Measurements from ENCODE around the gene AP1G2.
"Not testable (repeated sequence)": the region's sequence is repeated elsewhere in the genome, so short reads cannot be mapped to it uniquely, and the experiment has no call there.

AP1G2 gene

DNA sequence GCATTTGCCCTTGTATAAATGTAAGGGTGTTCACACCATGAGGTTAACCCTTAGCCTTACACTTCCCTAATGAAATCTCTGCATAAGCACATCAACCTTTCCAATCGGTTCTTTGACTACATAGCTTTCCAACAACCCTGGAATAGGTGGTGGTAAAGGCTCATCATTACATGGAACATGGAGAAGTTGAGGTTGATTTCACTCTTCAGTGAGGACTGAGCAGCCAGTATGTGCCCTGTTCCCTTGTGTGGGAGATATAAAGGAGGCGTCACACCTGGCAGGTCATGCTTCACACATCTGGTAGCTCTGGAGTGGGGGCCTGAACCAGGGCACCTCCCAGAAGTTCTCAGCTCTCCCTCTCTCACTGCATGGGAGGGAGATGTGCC lies 32.7 kb upstream of the AP1G2 start:
- DNase-seq = no peak

DNA sequence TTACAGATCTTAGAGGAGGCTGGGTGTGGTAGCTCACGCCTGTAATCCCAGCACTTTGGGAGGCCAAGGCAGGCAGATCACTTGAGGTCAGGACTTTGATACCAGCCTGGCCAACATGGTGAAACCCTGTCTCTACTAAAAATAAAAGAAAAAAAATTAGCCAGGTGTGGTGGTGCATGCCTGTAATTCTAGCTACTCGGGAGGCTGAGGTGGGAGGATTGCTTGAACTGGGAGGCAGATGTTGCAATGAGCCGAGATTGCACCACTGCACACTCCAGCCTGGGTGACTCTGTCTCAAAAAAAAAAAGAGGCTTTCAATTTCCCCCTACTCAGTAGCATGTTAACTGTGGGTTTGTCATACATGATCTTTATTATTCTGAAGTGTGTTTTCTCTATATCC lies 26.6 kb upstream of the AP1G2 start:
- not testable (repeated sequence) for DNase-seq

DNA sequence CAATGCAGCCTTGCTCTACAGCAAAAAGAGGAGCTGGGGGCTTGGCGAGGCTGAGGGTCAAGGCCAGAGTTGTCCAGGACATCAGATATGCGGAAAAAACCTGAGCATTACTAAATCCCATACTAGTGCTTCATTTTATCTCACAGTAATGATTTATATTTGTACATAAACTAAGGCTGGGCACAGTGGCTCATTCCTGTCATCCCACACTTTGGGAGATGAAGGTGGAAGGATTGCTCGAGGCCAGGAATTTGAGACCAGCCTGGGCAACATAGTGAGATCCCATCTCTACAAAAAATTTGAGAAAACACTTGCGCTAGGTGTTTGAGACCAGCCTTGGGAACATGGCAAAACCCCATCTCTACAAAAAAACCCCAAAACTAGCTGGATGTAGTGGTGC lies 22.6 kb upstream of the AP1G2 start:
- no peak for DNase-seq

DNA sequence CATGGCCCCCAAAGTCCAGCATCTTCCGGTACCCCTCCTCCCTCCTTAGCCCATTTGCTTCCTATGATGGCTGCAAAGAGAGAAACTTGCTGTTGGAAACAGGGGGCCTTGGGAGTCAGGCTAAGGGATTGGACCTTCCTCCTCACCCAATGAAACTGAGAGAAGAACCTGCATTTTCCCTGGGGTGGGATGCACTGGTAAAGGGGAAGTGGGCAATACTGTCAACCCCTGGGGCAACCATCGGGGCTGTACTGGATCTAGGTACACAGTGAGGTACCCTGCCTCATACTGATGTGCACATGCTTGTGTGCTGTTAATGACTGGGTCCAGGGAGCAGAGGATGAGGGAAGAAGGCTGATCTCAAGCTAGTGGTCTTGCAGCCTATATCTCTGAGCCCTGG lies 22.0 kb upstream of the AP1G2 start:
- no peak for DNase-seq

DNA sequence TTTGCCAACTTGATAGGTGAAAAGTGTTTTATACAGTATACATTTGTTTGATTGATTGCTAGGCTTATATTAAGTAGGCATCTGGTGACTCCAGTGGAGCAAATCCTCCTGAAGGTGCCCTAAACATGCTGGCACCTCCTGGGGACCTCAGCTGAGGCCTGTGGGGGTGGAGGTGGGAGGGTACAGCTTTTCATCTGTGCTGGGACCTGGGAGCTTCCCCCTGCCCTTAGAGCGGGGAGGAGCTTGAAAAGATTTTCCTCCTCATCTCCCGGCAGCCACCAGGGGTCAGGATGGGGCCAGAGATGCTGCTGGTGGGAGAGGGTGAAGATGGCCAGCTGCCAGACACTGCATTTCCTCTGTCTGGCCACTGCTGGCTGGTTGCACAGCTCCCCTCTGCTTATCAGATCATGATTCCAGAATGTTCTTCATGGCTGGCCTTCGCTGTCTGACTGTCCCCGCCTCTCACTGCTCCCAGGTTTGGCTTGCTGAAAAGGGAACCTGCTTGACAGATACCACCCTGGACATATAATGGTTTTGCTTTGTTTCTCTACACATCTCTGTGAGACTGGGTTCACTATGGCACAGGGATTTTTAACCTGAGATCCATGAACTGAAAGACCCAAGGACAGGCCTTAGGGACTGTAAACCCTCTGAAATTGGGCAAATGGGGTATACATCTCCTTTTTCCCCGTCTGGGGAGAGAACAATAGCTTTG lies 21.4 kb upstream of the AP1G2 start:
- peak; percentile 89 for DNase-seq

DNA sequence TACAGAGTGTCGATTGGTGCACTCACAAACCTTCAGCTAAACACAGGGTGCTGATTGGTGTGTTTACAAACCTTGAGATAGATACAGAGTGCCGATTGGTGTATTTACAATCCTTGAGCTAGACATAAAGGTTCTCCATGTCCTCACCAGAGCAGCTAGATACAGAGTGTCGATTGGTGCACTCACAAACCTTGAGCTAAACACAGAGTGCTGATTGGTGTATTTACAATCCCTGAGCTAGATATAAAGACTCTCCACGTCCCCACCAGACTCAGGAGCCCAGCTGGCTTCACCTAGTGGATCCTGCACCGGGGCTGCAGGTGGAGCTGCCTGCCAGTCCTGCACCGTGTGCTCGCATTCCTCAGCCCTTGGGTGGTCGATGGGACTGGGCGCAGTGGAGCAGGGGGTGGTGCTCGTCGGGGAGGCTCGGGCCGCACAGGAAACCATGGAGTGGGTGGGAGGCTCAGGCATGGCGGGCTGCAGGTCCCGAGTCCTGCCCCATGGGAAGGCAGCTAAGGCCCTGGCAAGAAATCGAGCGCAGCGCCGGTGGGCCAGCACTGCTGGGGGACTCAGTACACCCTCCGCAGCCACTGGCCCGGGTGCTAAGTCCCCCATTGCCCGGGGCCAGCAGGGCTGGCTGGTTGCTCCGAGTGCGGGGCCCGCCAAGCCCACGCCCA lies 17.1 kb upstream of the AP1G2 start:
- not testable (repeated sequence) for DNase-seq

DNA sequence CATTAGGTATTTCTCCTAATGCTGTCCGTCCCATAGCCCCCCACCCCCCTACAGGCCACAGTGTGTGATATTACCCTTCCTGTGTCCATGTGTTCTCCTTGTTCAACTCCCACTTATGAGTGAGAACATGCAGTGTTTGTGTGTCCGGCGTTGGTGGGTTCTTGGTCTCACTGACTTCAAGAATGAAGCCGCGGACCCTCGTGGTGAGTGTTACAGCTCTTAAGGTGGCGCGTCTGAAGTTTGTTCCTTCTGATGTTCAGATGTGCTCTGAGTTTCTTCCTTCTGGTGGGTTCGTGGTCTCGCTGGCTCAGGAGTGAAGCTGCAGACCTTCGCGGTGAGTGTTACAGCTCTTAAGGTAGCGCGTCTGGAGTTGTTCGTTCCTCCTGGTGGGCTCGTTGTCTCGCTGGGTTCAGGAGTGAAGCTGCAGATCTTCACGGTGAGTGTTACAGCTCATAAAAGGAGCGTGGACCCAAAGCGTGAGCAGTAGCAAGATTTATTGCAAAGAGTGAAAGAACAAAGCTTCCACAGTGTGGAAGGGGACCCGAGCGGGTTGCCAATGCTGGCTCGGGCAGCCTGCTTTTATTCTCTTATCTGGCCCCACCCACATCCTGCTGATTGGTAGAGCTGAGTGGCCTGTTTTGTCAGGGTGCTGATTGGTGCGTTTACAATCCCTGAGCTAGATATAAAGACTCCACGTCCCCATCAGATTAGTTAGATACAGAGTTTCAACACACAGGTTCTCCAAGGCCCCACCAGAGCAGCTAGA lies 16.4 kb upstream of the AP1G2 start:
- not testable (repeated sequence) for DNase-seq

DNA sequence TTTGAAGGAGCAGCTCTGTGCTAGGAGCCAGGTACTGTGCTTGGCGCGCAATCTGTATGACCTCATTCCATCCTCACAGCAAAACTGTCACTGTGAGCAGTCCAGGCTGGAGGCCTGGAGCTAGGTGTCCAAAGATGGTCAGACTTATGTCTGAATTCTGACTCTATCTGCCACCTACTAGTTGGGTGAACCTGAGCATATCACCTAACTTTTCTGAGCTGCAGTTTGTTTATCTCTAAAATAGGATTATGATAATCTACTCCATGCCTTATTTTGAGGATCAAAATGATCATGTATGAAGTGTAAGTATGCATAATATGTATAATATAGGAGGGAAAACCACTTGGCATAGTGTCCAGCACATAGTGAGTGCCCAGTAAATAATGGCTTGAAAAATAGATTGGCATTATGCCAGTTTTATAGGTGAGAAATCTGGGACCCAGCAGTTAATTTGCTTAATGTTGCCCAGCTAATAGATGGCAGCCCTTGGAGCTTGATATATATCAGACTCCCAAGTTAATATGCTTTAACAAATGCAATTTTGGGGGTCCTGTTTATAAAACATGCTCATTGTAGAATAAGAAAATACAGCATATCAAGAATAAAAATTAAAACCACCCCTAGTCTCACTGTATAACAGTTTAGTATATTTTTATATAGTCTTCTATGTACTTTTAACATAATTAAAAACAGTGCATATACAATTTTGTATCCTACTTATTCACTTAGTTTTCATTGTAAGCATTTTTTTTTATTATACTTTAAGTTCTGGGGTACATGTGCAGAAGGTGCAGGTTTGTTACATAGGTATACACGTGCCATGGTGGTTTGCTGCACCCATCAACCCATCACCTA lies 15.5 kb upstream of the AP1G2 start:
- no peak for DNase-seq

DNA sequence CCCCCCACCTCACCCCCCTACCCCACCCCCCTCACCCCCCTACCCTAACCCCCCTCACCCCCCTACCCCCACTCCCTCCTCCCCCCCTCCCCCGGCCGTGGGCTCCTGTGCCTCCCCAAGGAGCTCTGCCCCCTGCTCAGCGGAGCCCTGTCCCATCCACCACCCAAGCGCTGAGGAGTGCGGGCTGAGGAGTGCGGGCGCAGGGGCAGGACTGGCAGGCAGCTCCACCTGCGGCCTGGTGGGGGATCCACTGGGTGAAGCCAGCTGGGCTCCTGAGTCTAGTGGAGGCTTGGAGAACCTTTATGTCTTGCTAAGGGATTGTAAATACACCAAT lies 13.3 kb upstream of the AP1G2 start:
- DNase-seq = no peak

DNA sequence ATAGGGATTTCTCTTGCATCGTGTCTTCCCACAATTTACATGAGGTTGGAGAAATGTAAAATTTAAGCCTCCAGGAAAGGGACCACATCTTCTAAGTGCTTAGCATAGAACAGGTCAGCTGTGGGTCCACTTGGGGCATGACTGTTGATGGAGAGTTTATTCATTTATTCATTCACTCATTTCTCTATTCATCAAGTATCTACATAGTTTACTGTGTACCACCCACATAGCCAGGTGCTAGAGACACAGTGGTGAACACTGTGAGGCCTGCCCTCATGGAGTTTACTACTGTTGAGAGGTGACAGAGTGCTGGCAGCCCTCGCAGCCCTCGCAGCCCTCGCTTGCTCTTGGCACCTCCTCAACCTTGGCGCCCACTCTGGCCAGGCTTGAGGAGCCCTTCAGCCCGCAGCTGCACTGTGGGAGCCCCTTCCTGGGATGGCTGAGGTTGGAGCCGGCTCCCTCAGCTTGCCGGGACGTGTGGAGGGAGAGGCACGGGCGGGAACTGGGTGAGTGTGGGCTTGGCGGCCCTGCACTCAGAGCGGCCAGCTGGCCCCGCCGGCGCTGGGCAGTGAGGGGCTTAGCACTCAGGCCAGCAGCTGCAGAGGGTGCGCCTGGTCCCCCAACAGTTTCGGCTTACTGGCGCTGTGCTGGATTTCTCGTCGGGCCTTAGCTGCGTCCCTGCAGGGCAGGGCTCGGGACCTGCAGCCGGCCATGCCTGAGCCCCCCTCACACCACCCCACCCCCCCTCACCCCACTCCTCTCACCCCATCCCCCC lies 12.7 kb upstream of the AP1G2 start:
- DNase-seq = no peak

DNA sequence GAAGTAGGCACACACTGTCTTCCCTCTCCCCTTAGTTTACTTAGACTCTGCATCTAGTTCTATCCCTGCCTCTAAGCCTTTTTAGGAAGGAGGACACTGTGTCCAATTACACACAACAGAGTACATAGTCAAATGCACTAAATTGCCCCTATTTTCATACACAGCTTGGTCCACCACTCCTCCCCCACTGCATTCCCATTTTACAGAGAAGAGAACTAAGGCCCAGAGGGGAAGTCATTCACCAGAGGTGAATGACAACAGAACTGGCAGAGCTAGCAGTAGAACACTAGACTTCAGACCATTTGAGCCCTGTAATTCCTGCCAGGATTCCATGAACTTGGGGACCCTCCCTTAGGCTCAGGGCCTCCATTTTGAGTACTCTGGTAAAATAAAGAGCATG lies 12.1 kb upstream of the AP1G2 start:
- DNase-seq = no peak

DNA sequence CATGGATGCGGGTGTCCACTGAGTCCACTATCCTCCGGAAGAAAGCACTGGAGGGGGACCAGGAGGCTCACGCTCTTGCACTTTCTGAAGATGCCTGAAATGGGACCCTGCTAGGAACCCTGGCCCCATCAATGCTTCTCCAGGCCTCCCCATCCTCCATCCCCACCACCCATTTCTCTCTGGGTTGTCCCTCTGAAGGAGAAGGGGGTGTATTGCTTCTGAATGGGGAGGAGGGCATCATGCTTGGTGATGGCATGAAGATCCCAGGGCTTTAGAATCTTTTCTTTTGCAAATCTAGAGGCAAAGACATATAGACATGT lies 11.7 kb upstream of the AP1G2 start:
- no peak for DNase-seq

DNA sequence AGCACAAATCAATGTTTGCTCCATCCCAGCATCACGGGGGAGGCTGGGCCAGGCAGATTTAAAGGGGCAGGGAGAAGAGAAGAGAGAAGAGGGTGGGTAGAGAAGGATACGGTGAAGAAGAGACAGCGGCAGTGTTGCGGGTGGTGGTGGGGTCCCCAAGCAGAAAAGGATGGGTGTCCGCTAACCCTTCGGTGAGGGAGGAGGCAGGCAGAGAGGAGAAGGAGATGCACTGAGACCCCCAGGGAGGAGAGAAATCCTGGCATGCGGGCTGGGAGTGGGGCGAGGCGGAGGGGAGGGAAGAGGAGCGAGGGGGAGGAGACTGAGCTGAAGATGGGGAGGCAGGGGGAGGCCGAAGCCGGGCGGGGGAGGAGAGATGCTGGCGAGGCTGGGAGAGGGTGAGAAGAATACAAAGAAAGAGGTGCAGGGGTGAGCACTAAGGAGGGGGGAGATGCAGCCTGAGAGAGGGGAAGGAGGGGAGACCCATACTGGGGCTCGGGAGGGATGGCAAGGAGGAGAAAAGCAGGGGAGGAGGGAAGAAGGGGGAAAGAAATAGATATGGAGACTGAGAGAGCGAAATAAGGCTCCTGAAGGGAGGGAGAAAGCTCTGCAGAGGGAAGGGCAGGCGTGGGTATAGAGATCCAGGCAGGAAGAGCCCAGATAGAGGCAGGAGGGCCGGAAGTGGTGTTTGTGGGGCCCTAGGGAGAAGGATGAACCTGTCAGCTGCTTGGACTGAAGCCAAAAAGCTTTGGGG lies 11.1 kb upstream of the AP1G2 start, which contains the start of gene JPH4:
JPH4 (minus strand) TSS at position 231 of the 751 bp plus-strand sequence. CDS start 1,337 bp downstream, outside the sequence.
- peak; percentile 76 for DNase-seq

DNA sequence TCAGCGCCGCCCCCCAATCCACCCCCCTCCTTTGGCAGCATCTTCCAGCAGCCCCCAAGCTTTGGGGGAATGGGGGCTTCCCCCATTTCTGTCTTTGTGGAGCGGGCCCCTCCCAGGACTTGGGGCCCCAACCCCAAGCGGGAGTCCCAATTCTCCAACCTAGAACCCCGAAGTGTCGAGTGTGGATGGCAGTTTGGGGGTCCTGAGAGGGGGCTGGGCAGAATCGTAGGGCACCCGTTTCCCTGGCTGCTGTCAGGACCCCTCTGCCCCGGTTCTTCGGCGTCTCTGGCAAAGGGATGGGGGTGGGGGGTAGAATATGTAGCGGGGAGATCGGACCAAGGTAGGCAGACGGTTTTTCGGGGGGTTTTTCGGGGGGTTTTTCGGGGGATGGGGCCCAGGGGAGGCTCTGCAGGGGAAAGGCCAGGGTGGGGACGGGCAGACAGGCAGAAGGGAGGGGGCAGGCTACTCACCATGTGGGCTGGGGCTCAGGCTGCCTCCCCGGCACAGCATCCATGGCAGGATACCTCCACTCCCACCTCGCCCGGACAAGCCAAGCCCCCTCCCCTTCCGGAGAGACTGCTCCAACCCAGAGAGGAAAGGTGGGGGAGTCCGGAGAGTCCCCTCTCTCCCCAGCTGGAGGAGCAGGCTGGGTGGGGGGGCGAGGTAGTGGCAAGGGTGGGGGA lies 10.3 kb upstream of the AP1G2 start:
- DNase-seq = no peak

DNA sequence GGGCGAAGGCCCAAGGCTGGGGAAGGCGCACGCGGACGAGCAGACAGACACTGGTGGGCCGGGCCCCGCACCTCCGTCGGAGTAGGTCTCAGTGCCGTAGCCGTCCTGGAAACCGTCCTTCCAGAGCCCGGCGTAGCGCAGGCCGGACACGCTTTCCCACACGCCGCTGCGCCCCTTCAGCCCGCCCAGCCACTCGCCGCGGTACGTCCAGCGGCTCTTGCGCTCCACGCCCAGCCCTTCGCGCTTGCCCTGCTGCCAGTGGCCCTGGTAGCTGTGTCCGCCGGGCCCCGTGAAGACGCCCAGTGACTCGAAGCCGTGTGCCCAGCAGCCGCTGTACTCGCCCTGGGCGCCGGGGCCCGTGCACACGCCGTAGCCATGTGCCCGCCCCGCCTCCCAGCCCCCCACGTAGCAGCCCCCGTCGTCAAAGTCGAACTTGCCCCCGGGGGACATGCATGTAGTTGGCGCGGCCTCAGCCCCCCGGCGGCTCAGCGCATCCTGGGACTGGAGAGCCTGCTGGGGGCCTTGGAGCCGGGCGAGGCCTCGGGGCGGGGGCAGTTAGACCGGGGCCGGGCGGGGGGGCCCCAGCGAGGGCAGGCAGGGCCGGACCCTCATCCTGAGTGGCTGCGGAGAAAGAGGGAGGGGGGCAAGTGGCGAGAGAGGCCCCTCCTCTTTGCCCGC lies 9.6 kb upstream of the AP1G2 start:
- DNase-seq = peak; percentile 73

DNA sequence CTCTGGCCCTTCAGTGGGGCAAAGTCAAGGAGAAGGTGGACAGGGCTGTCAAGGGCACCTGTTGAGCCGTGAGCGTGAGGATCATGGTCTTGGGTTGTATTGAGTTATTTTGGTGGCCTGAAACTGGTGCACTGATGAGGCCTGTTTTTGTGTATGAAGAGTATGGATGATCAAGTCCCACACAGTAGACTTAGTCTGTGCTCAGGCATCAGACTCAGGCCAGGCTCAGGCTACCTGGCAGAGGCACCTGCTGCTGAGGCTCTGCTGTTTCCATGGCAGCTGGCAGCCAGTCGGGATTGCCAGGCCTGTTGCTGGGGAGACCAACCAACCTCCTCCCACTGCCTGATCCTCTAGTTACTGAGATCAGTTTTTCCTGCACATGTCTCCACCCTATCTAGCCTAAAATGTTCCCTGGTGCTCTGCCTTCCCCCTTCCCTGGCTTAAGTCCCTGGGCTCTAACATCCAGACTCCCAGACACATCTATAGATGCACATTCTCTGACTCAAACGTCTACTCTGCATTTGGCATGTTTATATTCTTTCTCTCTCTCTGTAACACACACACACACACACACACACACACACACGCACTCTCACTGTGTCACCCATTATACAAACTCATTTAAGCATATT lies 5.9 kb upstream of the AP1G2 start:
- DNase-seq = no peak

DNA sequence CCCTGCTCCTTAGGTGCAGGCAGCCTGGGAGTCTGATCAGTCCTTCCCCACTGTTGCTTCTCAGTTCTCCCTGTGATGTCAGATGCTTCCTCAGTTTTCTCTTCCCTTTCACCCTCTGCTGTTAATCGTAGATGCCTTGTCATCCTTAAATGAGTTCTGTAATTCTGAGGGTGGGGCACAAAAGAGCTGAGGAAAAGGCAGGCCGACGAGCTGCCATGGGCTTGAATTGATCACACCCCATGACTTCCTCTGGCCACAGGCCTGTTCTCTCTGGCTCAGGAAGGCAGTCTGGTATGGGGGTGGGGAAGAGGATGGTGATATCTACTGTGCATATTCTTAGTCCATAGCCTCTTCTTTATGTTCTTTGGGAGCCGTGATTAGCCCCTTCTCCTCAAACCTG lies 5.2 kb upstream of the AP1G2 start:
- no peak for DNase-seq

DNA sequence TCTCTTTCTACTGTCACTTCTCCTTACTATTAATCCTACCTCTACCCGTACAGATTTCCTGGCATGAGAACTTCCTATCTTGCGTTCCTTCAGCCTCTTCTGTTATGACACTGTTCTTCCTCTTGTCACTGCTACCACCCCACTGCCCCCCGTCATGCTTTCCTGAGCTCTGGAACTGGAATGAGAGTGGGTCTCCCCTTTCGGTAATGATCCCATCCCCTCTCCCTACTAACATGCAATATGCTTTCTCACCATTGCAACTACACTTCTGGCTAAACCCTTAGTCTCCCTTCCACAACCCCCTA lies 4.9 kb upstream of the AP1G2 start:
- no peak for DNase-seq

DNA sequence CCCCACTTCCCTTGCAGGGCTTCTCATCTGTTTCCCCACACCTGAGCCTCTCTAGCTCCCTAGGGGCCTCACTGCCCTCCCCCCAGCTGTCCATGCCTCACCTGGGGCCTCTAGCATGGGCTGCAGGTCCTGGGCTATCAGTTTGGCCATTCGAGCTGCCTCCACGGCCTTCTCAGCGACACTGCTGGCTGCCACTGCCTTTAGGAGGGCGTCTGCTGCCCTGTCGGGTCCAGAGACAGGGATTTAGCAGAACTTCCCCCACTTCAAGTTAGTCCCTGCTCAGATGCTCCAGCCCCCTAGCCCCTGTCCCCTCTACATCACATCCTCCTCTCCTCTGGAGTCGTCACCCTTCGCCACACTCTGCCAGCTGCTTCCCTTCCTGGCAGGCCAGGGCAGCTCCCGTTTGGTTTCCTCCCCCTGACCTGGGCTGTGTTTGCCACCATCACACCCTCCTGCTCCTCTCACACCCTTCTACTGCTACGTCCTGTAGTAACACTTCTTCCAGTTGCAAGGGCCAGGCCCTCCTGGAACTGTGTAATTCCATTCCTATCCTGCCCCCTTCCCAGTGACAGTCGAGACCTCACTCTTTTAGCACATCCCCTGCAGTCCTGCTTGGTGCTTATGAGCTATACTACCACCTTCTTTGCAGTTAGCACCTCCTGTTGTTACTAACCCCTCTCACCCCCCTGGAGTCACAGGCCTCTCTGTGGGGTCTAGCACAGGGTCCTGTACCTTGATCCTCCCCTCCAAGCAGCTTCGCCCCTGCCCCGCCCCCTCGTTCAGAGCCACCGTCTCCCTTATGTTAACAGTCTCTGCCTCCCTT lies 4.3 kb upstream of the AP1G2 start:
- no peak for DNase-seq

All from retina (tissue), 1 donor.